Neural cell (in vitro differentiated cells): ENCODE data around the gene ENO2. TPM values are rescaled to one million over a fixed set of nuclear protein-coding genes. Genes with fewer than 3 reads are reported as not detected.
A peak's percentile ranks its signal among the peaks of the same experiment; 100 is the strongest.
"Not testable (repeated sequence)": the region's sequence is repeated elsewhere in the genome, so short reads cannot be mapped to it uniquely, and the experiment has no call there.

Source experiments
- H2AFZ ChIP-seq: fragments of 200-600, 300-800 bp; sonication (generic), shearing (Covaris generic); 2 replicates; pipeline ENCODE4 v1.6.0; 2014; ENCODE audit warnings: low read depth, mild to moderate bottlenecking, antibody characterized with exemption, low read length, moderate library complexity
- H3F3A ChIP-seq: fragments of 200-600 bp; shearing (Covaris generic); 2 replicates; pipeline ENCODE4 v1.6.1; 2016; ENCODE audit warnings: mild to moderate bottlenecking, moderate library complexity, mixed read lengths, antibody characterized with exemption, low read length; ENCODE audit not compliant: insufficient read depth, poor library complexity, severe bottlenecking
- H3K27ac ChIP-seq: fragments of 200-600, 300-800 bp; sonication (generic), shearing (Covaris generic); 2 replicates; pipeline ENCODE4 v1.5.1; 2014; ENCODE audit warnings: mild to moderate bottlenecking, low read length, moderate library complexity
- H3K27me3 ChIP-seq: fragments of 300-800, 200-600 bp; sonication (generic), shearing (Covaris generic); 2 replicates; pipeline ENCODE4 v1.6.0; 2014; ENCODE audit warnings: mild to moderate bottlenecking, low read depth, low read length, moderate library complexity; ENCODE audit not compliant: insufficient read depth
- H3K36me3 ChIP-seq: fragments of 300-800, 200-600 bp; sonication (generic), shearing (Covaris generic); 2 replicates; pipeline ENCODE4 v1.5.1; 2014; ENCODE audit warnings: mild to moderate bottlenecking, antibody characterized with exemption, low read length, moderate library complexity; ENCODE audit not compliant: insufficient read depth
- H3K4me2 ChIP-seq: fragments of 300-800, 200-600 bp; sonication (generic), shearing (Covaris generic); 2 replicates; pipeline ENCODE4 v1.6.0; 2014; ENCODE audit warnings: mild to moderate bottlenecking, low read length
- H3K4me3 ChIP-seq: fragments of 300-800, 200-600 bp; sonication (generic), shearing (Covaris generic); 2 replicates; pipeline ENCODE4 v1.5.1; 2014; ENCODE audit warnings: mild to moderate bottlenecking, low read length, moderate library complexity
- H3K79me2 ChIP-seq: fragments of 200-600 bp; shearing (Covaris generic); replicated peaks from 2 replicates; pipeline ENCODE4 v1.6.0; 2014; ENCODE audit warnings: mild to moderate bottlenecking, low read length, moderate library complexity; ENCODE audit not compliant: insufficient read depth
- H3K9ac ChIP-seq: fragments of 300-800, 200-600 bp; sonication (generic), shearing (Covaris generic); 2 replicates; pipeline ENCODE4 v1.6.1; 2016; ENCODE audit warnings: mild to moderate bottlenecking, low read length, mixed read lengths
- H3K9me2 ChIP-seq: fragments of 200-600 bp; shearing (Covaris generic); 2 replicates; pipeline ENCODE4 v1.6.1; 2016; ENCODE audit warnings: mild to moderate bottlenecking, low read length, mixed read lengths; ENCODE audit not compliant: insufficient read depth
- H3K9me3 ChIP-seq: fragments of 200-600, 300-800 bp; sonication (generic), shearing (Covaris generic); 2 replicates; pipeline ENCODE4 v1.6.1; 2016; ENCODE audit warnings: mild to moderate bottlenecking, mixed run types, low read length, moderate library complexity, mixed read lengths
- H4K20me1 ChIP-seq: fragments of 200-600 bp; shearing (Covaris generic); 2 replicates; pipeline ENCODE4 v1.6.1; 2016; ENCODE audit warnings: mild to moderate bottlenecking, mixed run types; ENCODE audit not compliant: insufficient read depth
- EP300 ChIP-seq: fragments of 450-650 bp; conservative IDR thresholded peaks from 2 replicates; pipeline ENCODE4 v1.6.1; 2014; ENCODE audit warnings: antibody characterized with exemption, mild to moderate bottlenecking, moderate library complexity; ENCODE audit not compliant: poor library complexity, severe bottlenecking
- EZH2 ChIP-seq: fragments of 200-600, 300-800 bp; shearing (Covaris generic), sonication (generic); IDR thresholded peaks from 2 replicates; pipeline ENCODE4 v1.6.1; 2014; ENCODE audit warnings: antibody characterized with exemption, low read length, borderline replicate concordance, mild to moderate bottlenecking; ENCODE audit not compliant: insufficient read depth, poor library complexity, severe bottlenecking
- MXI1 ChIP-seq: fragments of 450-650 bp; conservative IDR thresholded peaks from 2 replicates; pipeline ENCODE4 v1.6.1; 2014; ENCODE audit warnings: antibody characterized with exemption, mild to moderate bottlenecking; ENCODE audit not compliant: poor library complexity, severe bottlenecking
- POLR2AphosphoS5 ChIP-seq: IDR thresholded peaks from 2 replicates; pipeline ENCODE4 v1.6.1; 2012
- RAD21 ChIP-seq: fragments of 450-650 bp; conservative IDR thresholded peaks from 2 replicates; pipeline ENCODE4 v1.6.1; 2014; ENCODE audit warnings: antibody characterized with exemption, mild to moderate bottlenecking, moderate library complexity
- REST ChIP-seq: IDR thresholded peaks from 2 replicates; pipeline ENCODE4 v1.6.1; 2012; ENCODE audit warnings: borderline replicate concordance
- SMC3 ChIP-seq: fragments of 450-650 bp; conservative IDR thresholded peaks from 2 replicates; pipeline ENCODE4 v1.6.1; 2014; ENCODE audit warnings: antibody characterized with exemption, mild to moderate bottlenecking, moderate library complexity; ENCODE audit not compliant: poor library complexity
- TAF1 ChIP-seq: IDR thresholded peaks from 2 replicates; pipeline ENCODE4 v1.6.1; 2012; ENCODE audit warnings: low read depth
- polyA plus RNA-seq: library from polyadenylated mRNA; depleted of rRNA; stranded (reverse); fragments of >200 nt; gene quantifications from 2 replicates; pipeline ENCODE4 v1.2.3, GENCODE V29; 2014

ENO2 gene
- polyA plus RNA-seq, 1 donor from 2014 or later, result 193 TPM

GRCh38 chr12:6905414-6906040, 8.9 kb upstream of the ENO2 start:
- H3K79me2 ChIP-seq, result no peaks in the 10 kb centered on the region
- H3K9ac ChIP-seq, result peak overlapping the region; percentile 82
- no peak for TF ChIP-seq MXI1
- no peak for TF ChIP-seq RAD21
- TF ChIP-seq SMC3, result no peak
- no peak for TF ChIP-seq POLR2AphosphoS5
- TF ChIP-seq EZH2, result no peak
- peak overlapping the region; percentile 92 for H3K27ac ChIP-seq
- H4K20me1 ChIP-seq, result no peaks in the 10 kb centered on the region
- peak overlapping the region; percentile 90 for H3K4me2 ChIP-seq
- H3K9me3 ChIP-seq, result no peaks in the 10 kb centered on the region
- H3K4me3 ChIP-seq, result peak overlapping the region; percentile 67
- H3K9me2 ChIP-seq, result no peaks in the 10 kb centered on the region
- no peaks in the 10 kb centered on the region for H3K27me3 ChIP-seq
- peak overlapping the region; percentile 43 for H2AFZ ChIP-seq
- H3F3A ChIP-seq, result peaks cover 4% of the 10 kb centered on the region
- H3K36me3 ChIP-seq, result no peaks in the 10 kb centered on the region

GRCh38 chr12:6908141-6908540, 6.2 kb upstream of the ENO2 start:
- not testable (repeated sequence) for H3K4me3 ChIP-seq, H3K9me3 ChIP-seq, H3K79me2 ChIP-seq, H3F3A ChIP-seq, H2AFZ ChIP-seq, H3K27ac ChIP-seq, H3K9me2 ChIP-seq, H3K27me3 ChIP-seq, H4K20me1 ChIP-seq, H3K4me2 ChIP-seq, H3K36me3 ChIP-seq, H3K9ac ChIP-seq

GRCh38 chr12:6909421-6910145, 4.8 kb upstream of the ENO2 start:
- no peak overlapping the region for H3K4me3 ChIP-seq
- H3K27ac ChIP-seq, result no peak overlapping the region
- H3K9ac ChIP-seq, result no peak overlapping the region
- no peak overlapping the region for H2AFZ ChIP-seq
- peaks cover 5% of the 10 kb centered on the region for H3K79me2 ChIP-seq
- H3K36me3 ChIP-seq, result no peaks in the 10 kb centered on the region
- no peaks in the 10 kb centered on the region for H3K27me3 ChIP-seq
- no peaks in the 10 kb centered on the region for H4K20me1 ChIP-seq
- H3K9me2 ChIP-seq, result no peaks in the 10 kb centered on the region
- TF ChIP-seq MXI1 (no peak), REST (no peak), TAF1 (no peak), RAD21 (no peak), POLR2AphosphoS5 (no peak), EP300 (no peak), EZH2 (no peak)
- no peaks in the 10 kb centered on the region for H3K9me3 ChIP-seq
- H3K4me2 ChIP-seq, result no peak overlapping the region
- H3F3A ChIP-seq, result no peaks in the 10 kb centered on the region
